Astrocyte of the spinal cord (primary cell): Measurements from ENCODE around the gene HOXB9.

Experiments
- DNase-seq: peaks from one replicate; pipeline ENCODE4 v3.0.0; 2011; ENCODE audit warnings: low read depth, low spot score
- H3K4me3 ChIP-seq: 2 replicates; pipeline ENCODE4 v1.5.1; 2011; ENCODE audit warnings: low read depth, mild to moderate bottlenecking, low read length, moderate library complexity
- in situ Hi-C: cut with HindIII; loops from 2 replicates; pipeline ENCODE4 v1.10.0; 2017; ENCODE audit warnings: low sequenced_read_pairs
- TF ChIP-seq, protein P1 (sequence below): IDR thresholded peaks from 2 replicates; pipeline ENCODE4 v1.5.1; 2012; ENCODE audit warnings: low read depth, mild to moderate bottlenecking, low read length, inconsistent platforms

Gene HOXB9

DNA sequence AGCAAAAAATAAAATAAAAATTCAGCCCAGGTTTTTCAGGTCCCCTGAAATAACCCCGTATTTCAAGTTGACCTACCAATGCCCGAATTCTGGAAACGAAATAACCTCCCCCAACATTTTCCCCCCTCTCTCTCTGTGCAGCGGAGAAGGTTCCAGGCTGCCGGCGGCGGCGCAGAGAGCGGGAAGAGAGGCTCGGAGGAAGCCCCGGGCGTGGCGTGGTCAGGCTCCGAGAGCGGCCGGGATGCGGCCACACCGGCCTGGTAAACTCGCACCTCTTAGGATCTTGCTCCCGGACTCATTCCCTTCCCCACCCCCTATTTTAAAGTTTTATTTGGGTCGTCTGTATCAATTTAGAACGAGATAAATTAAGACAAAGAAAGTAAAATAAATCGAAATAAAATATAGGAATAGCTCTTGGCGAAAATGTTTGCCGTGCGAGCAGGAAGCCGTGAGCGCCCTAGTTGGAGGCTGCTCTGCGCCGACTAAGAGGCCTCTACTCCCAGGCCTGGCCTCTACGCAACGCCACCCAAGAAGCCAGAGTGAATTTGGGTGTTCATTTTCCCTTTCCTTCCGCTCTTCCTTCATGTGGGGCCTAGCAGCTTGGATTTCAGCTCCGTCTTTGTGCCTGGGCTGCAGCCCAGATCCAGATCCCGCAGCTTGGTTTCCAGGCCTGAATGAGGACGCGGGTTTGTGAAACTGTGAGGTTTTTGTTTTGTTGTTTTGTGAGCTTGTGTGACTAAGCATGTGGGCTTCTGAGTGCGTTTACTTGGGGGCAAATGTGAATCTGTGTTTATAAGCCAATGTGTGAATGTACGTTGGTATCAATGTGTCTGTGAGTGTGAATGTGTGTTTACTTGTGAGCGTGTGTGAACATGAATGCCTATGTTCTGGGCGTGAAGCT, 19.9 kb downstream of the HOXB9 start:
- peak overlapping the region; percentile 57 for H3K4me3 ChIP-seq
- in situ Hi-C loops: no loop called here
- TF ChIP-seq, protein P1, sequence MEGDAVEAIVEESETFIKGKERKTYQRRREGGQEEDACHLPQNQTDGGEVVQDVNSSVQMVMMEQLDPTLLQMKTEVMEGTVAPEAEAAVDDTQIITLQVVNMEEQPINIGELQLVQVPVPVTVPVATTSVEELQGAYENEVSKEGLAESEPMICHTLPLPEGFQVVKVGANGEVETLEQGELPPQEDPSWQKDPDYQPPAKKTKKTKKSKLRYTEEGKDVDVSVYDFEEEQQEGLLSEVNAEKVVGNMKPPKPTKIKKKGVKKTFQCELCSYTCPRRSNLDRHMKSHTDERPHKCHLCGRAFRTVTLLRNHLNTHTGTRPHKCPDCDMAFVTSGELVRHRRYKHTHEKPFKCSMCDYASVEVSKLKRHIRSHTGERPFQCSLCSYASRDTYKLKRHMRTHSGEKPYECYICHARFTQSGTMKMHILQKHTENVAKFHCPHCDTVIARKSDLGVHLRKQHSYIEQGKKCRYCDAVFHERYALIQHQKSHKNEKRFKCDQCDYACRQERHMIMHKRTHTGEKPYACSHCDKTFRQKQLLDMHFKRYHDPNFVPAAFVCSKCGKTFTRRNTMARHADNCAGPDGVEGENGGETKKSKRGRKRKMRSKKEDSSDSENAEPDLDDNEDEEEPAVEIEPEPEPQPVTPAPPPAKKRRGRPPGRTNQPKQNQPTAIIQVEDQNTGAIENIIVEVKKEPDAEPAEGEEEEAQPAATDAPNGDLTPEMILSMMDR: no peak
- DNase-seq: peak; percentile 53

DNA sequence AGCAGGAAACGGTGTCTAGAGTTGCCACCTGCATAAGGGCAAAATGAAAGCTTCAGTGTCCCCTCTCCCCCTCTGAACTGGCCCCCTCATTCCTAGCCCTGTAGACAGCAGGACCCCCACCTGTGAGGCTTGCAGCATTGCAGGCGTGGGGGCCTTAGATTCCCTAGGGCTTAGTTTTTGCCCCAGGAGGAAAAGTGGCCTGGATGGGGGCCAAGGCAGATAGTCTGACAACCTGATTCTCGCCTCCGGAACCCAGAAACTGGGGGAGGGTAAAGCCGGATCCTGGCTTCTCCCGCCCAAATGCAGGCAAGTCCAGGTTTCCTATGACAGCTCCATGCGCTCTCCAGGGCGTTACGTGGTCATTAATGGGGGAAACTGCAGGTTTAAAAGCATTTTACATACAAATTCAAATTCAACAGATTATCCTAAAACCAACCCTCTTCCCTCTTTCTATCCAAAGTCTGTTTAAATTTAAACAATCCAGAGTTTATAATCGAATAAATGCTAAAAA, 20.7 kb downstream of the HOXB9 start:
- TF ChIP-seq, protein P1: no peak
- peak overlapping the region; percentile 57 for H3K4me3 ChIP-seq
- DNase-seq: peak; percentile 67
- in situ Hi-C loops: no loop called here

DNA sequence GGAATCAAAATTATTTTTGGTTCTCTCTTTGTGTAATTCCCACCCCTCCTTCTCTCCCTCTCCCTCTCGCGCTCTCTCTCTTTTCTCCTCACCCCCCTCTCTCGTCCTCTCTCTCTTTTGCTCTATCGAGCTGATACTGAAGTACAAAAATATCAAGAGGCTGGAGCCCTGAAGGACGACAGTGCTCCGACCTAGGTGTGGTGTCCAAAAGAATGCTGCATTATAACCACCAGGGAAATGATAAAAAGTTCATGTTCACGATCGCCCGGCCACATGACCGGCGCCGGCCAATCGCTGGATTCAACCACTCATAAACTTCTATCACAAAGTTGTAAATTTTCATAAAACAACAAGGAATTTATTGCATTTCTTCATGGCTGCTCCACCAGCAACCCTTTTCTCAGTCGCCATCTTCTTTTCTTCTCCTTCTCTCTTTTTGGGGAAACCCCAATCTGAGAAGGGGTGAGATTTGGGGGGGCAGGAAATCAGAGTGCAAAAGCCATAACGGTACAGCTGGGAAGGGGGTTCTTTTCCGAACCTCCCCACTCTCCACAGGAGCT, 21.3 kb downstream of the HOXB9 start, which contains the start of gene HOXB6:
TSS of gene HOXB6 (minus strand) at position 217 of the 560 bp plus-strand sequence. CDS start 6,836 bp downstream, outside the sequence.
- H3K4me3 ChIP-seq: peak within 1 kb of the TSS; percentile 57
- in situ Hi-C loops: no loop called here
- TF ChIP-seq, protein P1: no peak
- peak; percentile 91 for DNase-seq

DNA sequence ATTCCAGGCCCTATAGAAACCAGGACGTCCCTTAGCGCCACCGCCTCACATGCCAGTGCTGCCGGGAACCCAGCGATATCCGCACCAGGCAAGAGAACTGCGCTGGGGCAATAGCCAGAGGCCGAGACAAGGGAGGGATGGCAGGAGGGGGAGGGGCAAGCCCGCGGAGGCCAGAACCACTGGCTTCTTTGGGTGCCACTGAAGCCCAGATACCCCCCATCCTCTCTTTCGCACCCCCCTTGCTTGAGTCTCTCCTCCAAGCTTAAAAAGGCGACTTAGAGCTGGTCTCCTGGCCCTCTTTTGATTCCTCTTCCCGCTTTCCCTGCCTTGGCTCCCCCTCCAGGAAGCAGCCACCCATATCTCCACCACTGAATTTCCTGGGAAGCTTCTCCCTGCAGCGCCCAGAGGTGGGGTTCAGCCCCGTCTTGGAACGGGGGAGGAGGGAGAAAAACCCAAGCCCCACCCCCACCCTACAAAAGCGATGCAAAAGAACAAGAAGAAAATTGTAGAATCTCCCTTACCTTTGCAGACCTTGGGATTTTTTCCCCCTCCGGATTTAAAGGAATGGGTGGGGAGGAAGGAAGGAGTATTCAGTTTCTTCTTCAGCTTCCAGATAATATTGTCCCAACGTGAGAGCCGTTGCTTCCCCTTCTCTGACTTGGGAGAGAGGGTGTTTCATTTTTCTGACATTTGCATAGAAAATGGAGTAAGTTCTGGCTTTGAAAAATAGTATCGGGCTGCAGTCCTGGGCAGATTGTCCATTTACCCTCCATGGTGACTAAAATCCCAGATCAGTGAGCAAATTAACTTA, 22.0 kb downstream of the HOXB9 start:
- TF ChIP-seq, protein P1: no peak
- H3K4me3 ChIP-seq: peak overlapping the region; percentile 57
- no peak for DNase-seq
- in situ Hi-C loops: no loop called here

DNA sequence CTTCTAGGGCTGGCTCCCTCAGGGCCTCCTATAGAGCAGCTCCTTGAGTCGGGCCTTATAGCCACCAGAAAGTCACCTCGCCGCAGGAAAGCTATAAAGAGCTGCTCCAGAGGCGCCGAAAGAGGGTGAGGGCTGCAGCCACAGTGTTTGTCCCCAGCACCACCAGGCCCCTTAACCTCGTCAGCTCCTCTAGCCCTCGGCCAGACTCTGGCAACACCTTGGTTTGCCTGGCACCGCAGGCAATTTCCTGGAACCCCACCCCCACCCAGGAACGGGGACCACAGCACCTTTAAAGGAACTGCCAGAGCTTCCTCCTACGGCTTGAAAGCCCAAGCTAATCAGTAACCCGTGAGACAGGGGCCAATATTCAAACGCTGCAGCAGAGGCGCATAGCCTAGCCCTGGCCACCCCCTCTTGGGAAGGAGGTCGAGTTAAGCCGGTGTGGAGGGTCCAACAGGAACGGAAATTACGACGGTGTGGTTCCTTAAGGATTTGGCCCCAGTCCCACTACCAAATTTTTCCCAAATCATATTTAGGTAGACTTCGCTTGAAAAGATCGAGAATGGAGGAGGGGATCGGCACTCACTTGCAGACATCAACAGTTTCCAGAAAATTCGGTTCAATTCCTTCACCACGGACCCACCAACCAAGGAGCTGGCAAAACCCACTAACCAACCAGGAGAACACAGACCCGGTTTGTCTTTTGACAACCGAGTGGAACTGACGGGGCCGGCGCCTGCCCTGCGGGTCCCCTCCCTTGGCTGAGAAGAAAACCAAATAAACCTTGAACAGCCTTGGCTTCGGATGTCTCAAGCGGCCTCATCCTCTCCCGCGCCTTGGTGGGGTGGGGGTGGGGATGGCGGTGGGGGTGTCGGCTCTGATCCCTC, 24.4 kb downstream of the HOXB9 start:
- TF ChIP-seq, protein P1: no peak
- in situ Hi-C loops: no loop called here
- no peak for DNase-seq
- peak overlapping the region; percentile 57 for H3K4me3 ChIP-seq
